ENCODE data around the gene DRAXIN.

GRCh38 chr1:11740258-11741192, 49.0 kb downstream of the DRAXIN start:
- no peak for TF ChIP-seq CTCF (IDR thresholded peaks at IDR 0.05; ENCODE audit: poor library complexity, severe bottlenecking)
- no peak for TF ChIP-seq POLR2AphosphoS5 (IDR thresholded peaks at IDR 0.05)
- TF ChIP-seq EP300 (conservative IDR thresholded peaks at IDR 0.05; ENCODE audit: poor library complexity, severe bottlenecking) = no peak
- TF ChIP-seq EZH2 (IDR thresholded peaks at IDR 0.05; ENCODE audit: borderline replicate concordance, insufficient read depth, low read length, poor library complexity, severe bottlenecking) = no peak
- TF ChIP-seq SMC3 (conservative IDR thresholded peaks at IDR 0.05; ENCODE audit: poor library complexity) = no peak
- no peak for TF ChIP-seq TAF1 (IDR thresholded peaks at IDR 0.05; ENCODE audit: low read depth)

Measured in neural cell (in vitro differentiated cells).